Stimulated activated CD4-positive, alpha-beta T cell treated with anti-CD3 and anti-CD28 coated beads, TNF-alpha, amount 100 ng/mL, for 1 hour (primary cell): ENCODE data around the gene ZNF846.
"Not testable (repeated sequence)": the region's sequence is repeated elsewhere in the genome, so short reads cannot be mapped to it uniquely, and the experiment has no call there.

Experiments used
- DNase-seq, 3 donors: peaks; one replicate each; pipeline ENCODE4 v3.0.0-alpha.2; 2020; ENCODE audit warnings: low read depth in 3 of 3, low spot score in 1 of 3

ZNF846 gene

GRCh38 chr19:9785367-9786331 lies 17.1 kb upstream of the ZNF846 start:
- peak; percentile 91 to 98 (median 92) for DNase-seq

GRCh38 chr19:9784163-9784496 lies 15.6 kb upstream of the ZNF846 start:
- DNase-seq, result not testable (repeated sequence)

GRCh38 chr19:9782338-9782737 lies 13.8 kb upstream of the ZNF846 start:
- DNase-seq, result no peak

DNA sequence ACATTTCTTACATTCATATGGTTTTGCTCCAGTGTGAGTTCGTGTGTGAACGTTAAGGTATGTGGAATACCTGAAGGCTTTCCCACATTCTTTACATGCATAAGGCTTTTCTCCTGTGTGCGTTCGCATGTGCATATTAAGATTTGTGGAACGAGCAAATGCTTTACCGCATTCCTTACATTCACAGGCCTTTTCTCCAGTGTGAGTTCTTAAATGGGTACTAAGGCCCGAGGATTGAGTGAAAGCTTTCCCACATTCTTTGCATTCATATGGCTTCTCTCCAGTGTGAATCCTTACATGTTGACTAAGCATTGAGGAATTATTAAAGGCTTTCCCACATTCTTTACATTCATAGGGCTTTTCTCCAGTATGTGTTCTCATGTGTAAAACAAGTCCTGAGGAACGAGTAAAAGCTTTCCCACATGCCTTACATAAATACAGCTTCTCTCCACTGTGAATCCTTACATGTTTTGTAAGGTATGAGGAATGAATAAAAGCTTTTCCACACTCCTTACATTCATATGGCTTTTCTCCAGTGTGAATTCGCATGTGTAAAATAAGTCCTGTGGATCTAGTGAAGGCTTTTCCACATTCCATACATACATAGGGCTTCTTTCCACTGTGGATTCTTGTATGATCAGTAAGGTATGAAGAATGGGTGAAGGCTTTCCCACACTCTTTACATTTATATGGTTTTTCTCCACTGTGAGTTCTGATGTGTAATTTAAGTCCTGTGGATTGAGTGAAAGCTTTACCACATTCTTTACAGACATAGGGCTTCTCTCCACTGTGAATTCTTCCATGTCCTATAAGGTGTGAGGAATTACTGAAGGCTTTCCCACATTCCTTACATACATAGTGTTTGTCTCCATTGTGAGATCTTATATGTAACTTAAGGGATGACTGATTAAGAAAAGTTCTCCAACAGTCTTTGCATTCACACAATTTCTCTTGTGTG lies 10.7 kb downstream of the ZNF846 start:
- no peak for DNase-seq

DNA sequence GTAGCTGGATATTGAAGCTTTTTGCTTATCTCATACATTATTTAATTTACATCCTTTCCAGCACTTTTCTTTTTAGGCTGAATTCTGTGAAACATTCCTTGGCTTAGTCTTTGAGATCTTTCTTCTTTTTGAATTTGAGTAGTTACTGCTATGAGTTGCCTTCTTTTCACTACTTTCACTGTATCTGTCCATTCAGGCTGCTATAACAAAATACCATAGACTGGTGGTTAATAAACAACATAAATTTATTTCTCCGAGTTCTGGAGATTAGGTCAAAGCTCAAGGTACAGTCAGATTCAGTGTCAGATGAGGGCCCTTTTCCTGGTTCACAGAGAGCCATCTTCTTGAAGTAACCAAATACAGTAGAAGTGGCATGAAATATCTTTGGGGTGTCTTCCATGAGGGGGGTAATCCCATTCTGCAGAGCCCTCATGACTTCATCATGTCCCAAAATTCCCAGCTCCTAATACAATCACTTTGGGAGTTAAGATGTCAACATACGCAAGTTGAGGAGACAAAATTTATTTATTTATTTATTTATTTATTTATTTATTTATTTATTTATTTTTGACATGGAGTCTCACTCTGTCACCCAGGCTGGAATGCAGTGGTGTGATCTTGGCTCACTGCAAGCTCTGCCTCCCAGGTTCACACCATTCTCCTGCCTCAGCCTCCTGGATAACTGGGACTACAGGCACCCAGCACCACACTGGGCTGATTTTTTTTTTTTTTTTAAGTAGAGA lies 15.7 kb downstream of the ZNF846 start:
- DNase-seq, result no peak

DNA sequence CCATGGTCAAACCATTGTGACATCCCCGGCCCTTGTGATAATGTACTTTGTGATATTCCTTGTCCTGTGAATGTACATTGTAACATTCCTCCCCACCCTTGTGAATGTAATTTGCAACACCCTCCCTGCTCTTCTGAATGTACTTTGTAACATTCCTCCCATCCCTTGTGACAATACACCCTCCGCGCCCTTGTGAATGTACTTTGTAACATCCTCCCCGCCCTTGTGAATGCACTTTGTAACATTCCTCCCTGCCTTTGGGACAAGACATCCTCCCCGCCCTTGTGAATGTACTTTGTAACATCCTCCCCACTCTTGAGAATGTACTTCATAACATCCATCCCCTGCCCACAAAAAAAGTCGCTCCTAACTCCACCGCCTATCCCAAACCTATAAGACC lies 17.1 kb downstream of the ZNF846 start:
- no peak for DNase-seq

DNA sequence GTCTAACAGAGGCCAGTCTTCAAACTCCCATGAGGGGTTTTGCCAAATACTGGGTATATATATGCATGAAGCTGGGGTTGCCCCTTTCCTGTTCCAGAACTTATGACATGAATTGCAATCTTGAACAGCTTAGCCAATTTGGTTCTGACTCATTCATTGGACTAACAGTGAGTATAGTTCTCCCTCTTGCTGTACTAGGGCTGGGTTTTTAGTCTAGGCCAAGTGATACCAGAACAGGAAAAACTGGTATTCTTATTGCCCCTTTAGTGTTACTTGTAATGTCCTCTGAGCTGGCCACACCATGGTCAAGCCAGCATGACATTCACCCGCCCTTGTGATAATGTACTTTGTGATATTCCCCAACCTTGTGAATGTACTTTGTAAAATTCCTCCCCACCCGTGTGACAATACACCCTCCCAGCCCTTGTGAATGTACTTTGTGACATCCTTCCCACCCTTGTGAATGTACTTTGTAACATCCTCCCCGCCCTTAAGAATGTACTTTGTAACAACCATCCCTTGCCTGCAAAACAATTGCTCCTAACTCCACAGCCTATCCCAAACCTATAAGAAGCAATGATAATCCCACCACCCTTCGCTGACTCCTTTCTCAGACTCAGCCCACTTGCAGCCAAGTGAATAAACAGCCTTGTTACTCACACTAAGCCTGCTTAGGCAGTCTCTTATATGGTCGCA lies 26.9 kb downstream of the ZNF846 start:
- DNase-seq, result no peak

GRCh38 chr19:9735986-9736385 lies 32.6 kb downstream of the ZNF846 start:
- no peak for DNase-seq

DNA sequence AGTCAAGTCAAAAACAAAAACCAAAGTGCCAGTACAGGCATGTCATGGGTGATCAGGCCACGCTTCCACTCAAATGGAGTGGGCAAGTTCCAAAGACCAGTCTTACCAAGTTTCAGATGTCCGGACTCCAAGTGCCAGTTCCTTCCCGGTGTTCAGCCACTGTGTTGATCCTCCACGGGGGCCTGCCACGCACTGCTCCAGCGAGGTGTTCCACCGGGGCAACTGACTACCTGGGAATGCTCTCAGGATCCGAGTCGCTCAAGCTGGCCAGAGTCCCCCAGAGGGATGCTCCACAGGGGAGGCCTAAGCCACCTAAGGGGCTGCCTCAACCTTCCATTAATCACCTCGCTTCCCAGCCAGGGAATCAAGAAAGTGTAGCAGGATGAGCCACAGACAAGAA lies 38.5 kb downstream of the ZNF846 start:
- not testable (repeated sequence) for DNase-seq

DNA sequence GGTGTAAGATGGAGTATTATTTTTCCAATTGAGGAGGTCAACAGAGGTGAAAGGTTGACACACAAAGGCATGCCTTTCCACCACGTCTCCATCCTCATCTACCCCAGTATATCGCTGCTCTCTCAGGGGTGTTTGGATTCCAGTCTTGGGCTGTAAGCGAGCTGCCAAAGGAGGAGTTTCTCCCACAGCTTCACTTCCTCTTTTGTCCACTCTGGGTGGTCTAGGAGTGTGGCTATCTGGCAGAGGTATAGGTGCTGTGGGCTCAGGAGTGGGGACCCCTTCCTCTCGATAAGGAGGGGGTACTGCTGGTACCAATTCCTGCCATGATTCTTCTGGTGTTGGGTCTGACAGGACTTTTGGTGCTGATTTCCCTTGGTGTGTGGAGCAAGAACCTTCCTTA lies 39.4 kb downstream of the ZNF846 start:
- no peak for DNase-seq

DNA sequence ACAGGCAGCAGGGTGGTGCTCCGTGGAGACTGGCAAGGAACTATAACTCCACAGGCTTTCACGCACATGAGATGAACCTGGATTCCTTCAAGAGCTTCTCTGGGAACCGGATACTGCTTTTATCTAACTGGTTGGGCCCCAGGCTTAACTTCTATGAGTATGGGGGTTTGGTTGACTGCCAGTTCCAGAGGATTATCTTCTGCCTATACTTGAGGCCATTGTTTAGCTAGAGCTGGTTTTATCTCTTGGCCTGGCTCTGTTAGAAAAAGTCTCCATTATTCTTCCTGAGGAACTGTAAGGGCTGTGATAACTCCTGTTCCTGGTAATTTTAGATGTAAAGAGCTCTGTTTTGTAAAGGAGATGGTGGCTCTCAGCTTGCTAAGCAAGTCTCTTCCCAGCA lies 40.9 kb downstream of the ZNF846 start:
- DNase-seq, result no peak

GRCh38 chr19:9725508-9726201 lies 42.9 kb downstream of the ZNF846 start:
- not testable (repeated sequence) for DNase-seq

- DNase-seq, result no peak
Measured at GRCh38 chr19:9724157-9724556, 44.4 kb downstream of the ZNF846 start.

DNA sequence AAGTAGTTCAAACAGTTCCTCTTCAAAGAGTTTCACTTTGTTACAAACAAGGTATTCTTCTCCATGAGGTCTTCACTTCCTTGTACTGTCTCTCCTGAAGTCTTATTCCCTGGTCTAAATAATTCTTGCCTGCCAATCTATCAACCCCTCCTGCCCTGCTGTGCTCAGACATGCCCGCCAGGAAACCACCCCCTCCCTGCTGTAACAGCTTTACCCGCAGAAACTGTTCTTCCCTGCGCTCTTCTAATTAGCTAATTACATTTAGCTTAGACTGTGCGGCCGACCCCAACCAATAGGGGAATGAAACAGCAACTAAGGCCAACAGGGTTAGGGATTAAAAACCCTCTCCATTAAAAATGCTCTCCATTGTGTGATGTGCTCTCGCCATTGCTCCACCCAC lies 46.7 kb downstream of the ZNF846 start:
- DNase-seq, result no peak

GRCh38 chr19:9720541-9720940 lies 48.0 kb downstream of the ZNF846 start:
- DNase-seq, result no peak

GRCh38 chr19:9711815-9712214 lies 56.7 kb downstream of the ZNF846 start:
- DNase-seq, result no peak

DNA sequence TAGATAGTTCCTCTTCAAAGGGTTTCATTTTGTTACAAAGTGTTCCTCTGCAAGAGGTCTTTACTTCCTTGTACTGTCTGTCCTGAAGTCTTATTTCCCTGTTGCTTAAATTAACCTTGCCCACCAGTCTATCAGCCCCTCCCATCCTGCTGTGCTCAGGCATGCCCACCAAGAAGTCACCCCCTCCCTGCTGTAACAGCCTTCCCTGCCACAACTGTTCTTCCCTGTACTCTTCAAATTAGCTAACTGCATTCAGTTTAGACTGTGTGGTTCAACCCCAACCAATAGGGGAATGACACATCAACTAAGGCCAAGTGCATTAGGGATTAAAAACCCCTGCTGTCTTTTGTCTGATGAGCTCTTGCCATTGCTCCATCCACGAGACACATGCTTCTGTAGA lies 59.2 kb downstream of the ZNF846 start:
- DNase-seq, result no peak

GRCh38 chr19:9705836-9706235 lies 62.7 kb downstream of the ZNF846 start:
- DNase-seq, result no peak

GRCh38 chr19:9702186-9702585 lies 66.4 kb downstream of the ZNF846 start:
- DNase-seq, result no peak
